CD4-positive, CD25-positive, alpha-beta regulatory T cell (primary cell): ENCODE data around the gene DNAJB11. TPM values are rescaled to one million over a fixed set of nuclear protein-coding genes. Genes with fewer than 3 reads are reported as not detected.

Source experiments
- ATAC-seq, 2 donors: fragments of 150-1000 bp; cut with Tn5 transposase; one replicate each; pipeline ENCODE4 v1.10.0; 2021; ENCODE audit warnings: low read depth in 2 of 2, moderate number of reproducible peaks in 2 of 2, moderate library complexity in 1 of 2
- DNase-seq, 3 donors: peaks; one replicate each; pipeline versions ENCODE4 v3.0.0 to v3.0.0-alpha.2; 2012 to 2022; ENCODE audit warnings: mixed read lengths in 1 of 3
- H3K27ac ChIP-seq: one replicate; pipeline ENCODE4 v1.7.0; 2013; ENCODE audit warnings: mild to moderate bottlenecking, low read length; ENCODE audit not compliant: insufficient read depth, poor library complexity, severe bottlenecking
- H3K27me3 ChIP-seq: one replicate; pipeline ENCODE4 v1.7.0; 2013; ENCODE audit warnings: low read length; ENCODE audit not compliant: control insufficient read depth, insufficient read depth
- H3K36me3 ChIP-seq: one replicate; pipeline ENCODE4 v1.7.0; 2013; ENCODE audit warnings: mild to moderate bottlenecking, low read length, moderate library complexity; ENCODE audit not compliant: control insufficient read depth, insufficient read depth
- H3K4me1 ChIP-seq: 2 replicates; pipeline ENCODE4 v1.7.0; 2013; ENCODE audit warnings: mild to moderate bottlenecking, low read length; ENCODE audit not compliant: insufficient read depth, control insufficient read depth, poor library complexity, severe bottlenecking
- H3K4me3 ChIP-seq: one replicate; pipeline ENCODE4 v1.7.0; 2013; ENCODE audit warnings: low read depth, mild to moderate bottlenecking, low read length, moderate library complexity
- H3K9me3 ChIP-seq, 2 experiments: 1 replicate in 1 of 2; 2 replicates in 1 of 2; pipeline ENCODE4 v1.7.0; 2013; ENCODE audit warnings: low read length in 2 of 2, mild to moderate bottlenecking in 1 of 2, moderate library complexity in 1 of 2; ENCODE audit not compliant: control insufficient read depth in 2 of 2
- H3K27ac Mint-ChIP-seq, 3 donors: one replicate each; pipeline ENCODE4 v1.8.0; 2020 to 2022; ENCODE audit warnings: mild to moderate bottlenecking in 3 of 3, mixed read lengths in 3 of 3, moderate library complexity in 2 of 3
- H3K27me3 Mint-ChIP-seq: one replicate; pipeline ENCODE4 v1.8.0; 2022; ENCODE audit warnings: mild to moderate bottlenecking, mixed read lengths
- H3K36me3 Mint-ChIP-seq: one replicate; pipeline ENCODE4 v1.8.0; 2020; ENCODE audit warnings: mixed read lengths
- H3K4me1 Mint-ChIP-seq, 4 donors: one replicate each; pipeline ENCODE4 v1.8.0; 2020 to 2022; ENCODE audit warnings: mixed read lengths in 4 of 4, mild to moderate bottlenecking in 1 of 4
- H3K4me3 Mint-ChIP-seq, 4 donors: one replicate each; pipeline ENCODE4 v1.8.0; 2020 to 2022; ENCODE audit warnings: mild to moderate bottlenecking in 4 of 4, mixed read lengths in 4 of 4, moderate library complexity in 3 of 4
- H3K9me3 Mint-ChIP-seq, 7 donors: one replicate each; pipeline ENCODE4 v1.8.0; 2020 to 2022; ENCODE audit warnings: mixed read lengths in 7 of 7, mild to moderate bottlenecking in 3 of 7, moderate library complexity in 2 of 7
- polyA plus RNA-seq, 4 donors: library from polyadenylated mRNA; unstranded; fragments of 300-500 nt; fragmentation: Illumina TruSeq; gene quantifications; one replicate each; pipeline ENCODE4 v1.2.3, GENCODE V29; 2021
- total RNA-seq: library from RNA; stranded (reverse); gene quantifications from one replicate; pipeline ENCODE4 v1.2.3, GENCODE V29; 2022

The DNAJB11 gene
- total and polyA plus RNA-seq, 5 donors from 2014 or later: 26.4 to 91.9 (median 36.4) TPM

GRCh38 chr3:186599142-186599784 is 28.7 kb downstream of the DNAJB11 start:
- Histone ChIP-seq H3K9me3 (no peaks in the 10 kb centered on the region), H3K27ac (no peak overlapping the region), H3K4me1 (no peaks in the 10 kb centered on the region), H3K36me3 (no peaks in the 10 kb centered on the region), H3K4me3 (no peak overlapping the region), H3K27me3 (no peaks in the 10 kb centered on the region)
- no peak overlapping the region for H3K27ac Mint-ChIP-seq
- H3K36me3 Mint-ChIP-seq: no peaks in the 10 kb centered on the region
- no peaks in the 10 kb centered on the region for H3K4me1 Mint-ChIP-seq
- H3K27me3 Mint-ChIP-seq: peaks cover 6% of the 10 kb centered on the region
- DNase-seq (no peak), ATAC-seq (no peak)
- no peak overlapping the region for H3K4me3 Mint-ChIP-seq
- peaks cover 0 to 2% (median 0%) of the 10 kb centered on the region in 7 donors for H3K9me3 Mint-ChIP-seq

GRCh38 chr3:186599785-186600166 is 29.3 kb downstream of the DNAJB11 start:
- H3K9me3 Mint-ChIP-seq: peaks cover 0 to 2% (median 0%) of the 10 kb centered on the region in 7 donors
- peaks cover 6% of the 10 kb centered on the region for H3K27me3 Mint-ChIP-seq

GRCh38 chr3:186600896-186601295 is 30.4 kb downstream of the DNAJB11 start:
- DNase-seq (no peak), ATAC-seq (no peak)
- no peaks in the 10 kb centered on the region for H3K27me3 ChIP-seq
- H3K27ac ChIP-seq: no peak overlapping the region
- H3K27me3 Mint-ChIP-seq: peaks cover 6% of the 10 kb centered on the region
- H3K27ac Mint-ChIP-seq: no peak overlapping the region
- no peak overlapping the region for H3K4me3 Mint-ChIP-seq
- H3K4me3 ChIP-seq: no peak overlapping the region
- no peaks in the 10 kb centered on the region for H3K4me1 ChIP-seq
- H3K9me3 ChIP-seq: no peaks in the 10 kb centered on the region
- H3K36me3 Mint-ChIP-seq: no peaks in the 10 kb centered on the region
- H3K9me3 Mint-ChIP-seq: peaks cover 0 to 2% (median 0%) of the 10 kb centered on the region in 7 donors
- H3K36me3 ChIP-seq: no peaks in the 10 kb centered on the region
- no peaks in the 10 kb centered on the region for H3K4me1 Mint-ChIP-seq

More at GRCh38 chr3:186599785-186600166, 29.3 kb downstream of the DNAJB11 start:
- Mint-ChIP-seq H3K27ac (no peak overlapping the region), H3K4me1 (no peaks in the 10 kb centered on the region), H3K4me3 (no peak overlapping the region), H3K36me3 (no peaks in the 10 kb centered on the region)
- Histone ChIP-seq H3K27me3 (no peaks in the 10 kb centered on the region), H3K9me3 (no peaks in the 10 kb centered on the region), H3K27ac (no peak overlapping the region), H3K4me3 (no peak overlapping the region), H3K4me1 (no peaks in the 10 kb centered on the region), H3K36me3 (no peaks in the 10 kb centered on the region)
- ATAC-seq (no peak), DNase-seq (no peak)

GRCh38 chr3:186603159-186603558 is 32.6 kb downstream of the DNAJB11 start:
- Mint-ChIP-seq H3K27ac (no peak overlapping the region), H3K27me3 (no peaks in the 10 kb centered on the region), H3K4me1 (no peaks in the 10 kb centered on the region), H3K36me3 (no peaks in the 10 kb centered on the region), H3K9me3 (peaks cover 0 to 2% (median 0%) of the 10 kb centered on the region in 7 donors), H3K4me3 (peak overlapping the region in 1 of 4 donors; percentile 23)
- Histone ChIP-seq H3K4me3 (no peak overlapping the region), H3K9me3 (no peaks in the 10 kb centered on the region), H3K27me3 (no peaks in the 10 kb centered on the region), H3K4me1 (no peaks in the 10 kb centered on the region), H3K36me3 (no peaks in the 10 kb centered on the region), H3K27ac (no peak overlapping the region)
- ATAC-seq (no peak), DNase-seq (no peak)

- no peaks in the 10 kb centered on the region for H3K4me1 ChIP-seq
- no peaks in the 10 kb centered on the region for H3K27me3 ChIP-seq
- Mint-ChIP-seq H3K27ac (no peak overlapping the region), H3K36me3 (no peaks in the 10 kb centered on the region), H3K27me3 (no peaks in the 10 kb centered on the region), H3K4me3 (no peak overlapping the region), H3K4me1 (no peaks in the 10 kb centered on the region), H3K9me3 (peaks cover 0 to 2% (median 0%) of the 10 kb centered on the region in 7 donors)
- no peak for DNase-seq
- no peak overlapping the region for H3K4me3 ChIP-seq
- no peaks in the 10 kb centered on the region for H3K36me3 ChIP-seq
- H3K9me3 ChIP-seq: no peaks in the 10 kb centered on the region
- H3K27ac ChIP-seq: no peak overlapping the region
- no peak for ATAC-seq
Measured at GRCh38 chr3:186605078-186605477, 34.6 kb downstream of the DNAJB11 start.

GRCh38 chr3:186605561-186606545 is 35.3 kb downstream of the DNAJB11 start:
- no peak overlapping the region for H3K4me3 ChIP-seq
- no peaks in the 10 kb centered on the region for H3K4me1 ChIP-seq
- no peaks in the 10 kb centered on the region for H3K4me1 Mint-ChIP-seq
- H3K27me3 Mint-ChIP-seq: no peaks in the 10 kb centered on the region
- DNase-seq: no peak
- peaks cover 0 to 2% (median 0%) of the 10 kb centered on the region in 7 donors for H3K9me3 Mint-ChIP-seq
- H3K9me3 ChIP-seq: no peaks in the 10 kb centered on the region
- ATAC-seq: no peak
- no peaks in the 10 kb centered on the region for H3K36me3 Mint-ChIP-seq
- H3K27ac Mint-ChIP-seq: no peak overlapping the region
- no peak overlapping the region for H3K4me3 Mint-ChIP-seq
- H3K27ac ChIP-seq: no peak overlapping the region
- no peaks in the 10 kb centered on the region for H3K36me3 ChIP-seq
- H3K27me3 ChIP-seq: no peaks in the 10 kb centered on the region

GRCh38 chr3:186608624-186609215 is 38.2 kb downstream of the DNAJB11 start:
- Histone ChIP-seq H3K4me3 (no peak overlapping the region), H3K36me3 (no peaks in the 10 kb centered on the region), H3K9me3 (no peaks in the 10 kb centered on the region), H3K27me3 (peaks cover 4% of the 10 kb centered on the region), H3K27ac (no peak overlapping the region), H3K4me1 (no peaks in the 10 kb centered on the region)
- Mint-ChIP-seq H3K4me3 (no peak overlapping the region), H3K4me1 (no peaks in the 10 kb centered on the region), H3K9me3 (no peaks in the 10 kb centered on the region), H3K36me3 (no peaks in the 10 kb centered on the region), H3K27me3 (peaks cover 6% of the 10 kb centered on the region), H3K27ac (no peak overlapping the region)
- no peak for ATAC-seq
- no peak for DNase-seq
